ENCODE data around the gene TSPAN4. TPM values are rescaled to one million over a fixed set of nuclear protein-coding genes. Genes with fewer than 3 reads are reported as not detected.
A peak's percentile ranks its signal among the peaks of the same experiment; 100 is the strongest.

TSPAN4 gene
- total and polyA plus RNA-seq, 2 of the 13 experiments (the other 11 are each of a cell fraction or from before 2014, with no cell fraction given): 31.7 to 68.3 TPM

- TF ChIP-seq ZFP91 (CRISPR knock-in tag; IDR thresholded peaks at IDR 0.05; ENCODE audit: borderline replicate concordance) (no peak), XRCC5 (optimal IDR thresholded peaks at IDR 0.05; ENCODE audit: low read length) (peak; percentile 13), ZNF547 (CRISPR knock-in tag; IDR thresholded peaks at IDR 0.05) (no peak), MIER2 (CRISPR knock-in tag; IDR thresholded peaks at IDR 0.05) (no peak), ZNF317 (CRISPR knock-in tag; IDR thresholded peaks at IDR 0.05) (no peak), ZNF749 (CRISPR knock-in tag; IDR thresholded peaks at IDR 0.05; ENCODE audit: borderline replicate concordance) (no peak), CCAR2 (optimal IDR thresholded peaks at IDR 0.05; ENCODE audit: low read depth, low read length) (no peak), ZHX1 (CRISPR knock-in tag; IDR thresholded peaks at IDR 0.05; ENCODE audit: low read depth) (0 out of 2 replicates have a peak, but pooled peaks have one; percentile 43), NFYB (CRISPR knock-in tag; IDR thresholded peaks at IDR 0.05) (no peak), STAT6 (CRISPR knock-in tag; IDR thresholded peaks at IDR 0.05; ENCODE audit: borderline replicate concordance) (no peak), RXRA (CRISPR knock-in tag; IDR thresholded peaks at IDR 0.05) (no peak), NR1H2 (CRISPR knock-in tag; IDR thresholded peaks at IDR 0.05; ENCODE audit: borderline replicate concordance, low read depth) (no peak), NFE2L1 (CRISPR knock-in tag; IDR thresholded peaks at IDR 0.05; ENCODE audit: borderline replicate concordance) (no peak), HMG20B (CRISPR knock-in tag; conservative IDR thresholded peaks at IDR 0.05) (no peak), TBX3 (IDR thresholded peaks at IDR 0.05; ENCODE audit: borderline replicate concordance) (no peak), MAZ (IDR thresholded peaks at IDR 0.05; ENCODE audit: borderline replicate concordance, low read depth, low read length) (no peak), MAZ (CRISPR knock-in tag; IDR thresholded peaks at IDR 0.05; ENCODE audit: low read depth) (0 out of 2 replicates have a peak, but pooled peaks have one; percentile 27), FOXP1 (IDR thresholded peaks at IDR 0.05) (no peak), FOXP1 (CRISPR knock-in tag; IDR thresholded peaks at IDR 0.05) (no peak), NCOR1 (IDR thresholded peaks at IDR 0.05; ENCODE audit: borderline replicate concordance, low read length) (no peak), AHR (CRISPR knock-in tag; IDR thresholded peaks at IDR 0.05) (no peak), NFE2 (CRISPR knock-in tag; IDR thresholded peaks at IDR 0.05) (no peak), KMT2A (CRISPR knock-in tag; IDR thresholded peaks at IDR 0.05) (peak; percentile 38; the same call in 1 of the 2 replicates), ELF4 (CRISPR knock-in tag; IDR thresholded peaks at IDR 0.05; ENCODE audit: borderline replicate concordance) (no peak), CAMTA2 (CRISPR knock-in tag; IDR thresholded peaks at IDR 0.05; ENCODE audit: borderline replicate concordance) (no peak)
Measured at GRCh38 chr11:798093-798713, 44.4 kb upstream of the TSPAN4 start, which contains the start of gene SLC25A22 (continued).
